ENCODE results near the gene OR5B21. TPM values are rescaled to one million over a fixed set of nuclear protein-coding genes. Genes with fewer than 3 reads are reported as not detected.

The OR5B21 gene
- total RNA-seq, 2 donors from 2014 or later: 0.35 TPM; not detected in 1

- no peak overlapping the region for H3K27ac Mint-ChIP-seq
- no peaks in the 10 kb centered on the region for H3K4me1 Mint-ChIP-seq (ENCODE audit: low read depth)
- ATAC-seq (replicated peaks in 1 of 2) (no peak), DNase-seq (no peak)
- H3K36me3 Mint-ChIP-seq (ENCODE audit: insufficient read depth in 2 of 2): peaks cover 6 to 19% of the 10 kb centered on the region in 2 donors
- H3K4me3 Mint-ChIP-seq: no peak overlapping the region
- H3K27me3 Mint-ChIP-seq (ENCODE audit: low read depth): no peaks in the 10 kb centered on the region
- H3K9me3 Mint-ChIP-seq: peaks cover 12 to 19% of the 10 kb centered on the region in 2 donors
Measured at GRCh38 chr11:58471892-58472291, 36.0 kb downstream of the OR5B21 start.

GRCh38 chr11:58466293-58466692, 41.6 kb downstream of the OR5B21 start:
- Mint-ChIP-seq H3K4me3 (no peak overlapping the region), H3K36me3 (ENCODE audit: insufficient read depth in 2 of 2) (peaks cover 0 to 8% of the 10 kb centered on the region in 2 donors), H3K9me3 (peaks cover 2 to 7% of the 10 kb centered on the region in 2 donors), H3K4me1 (ENCODE audit: low read depth) (no peaks in the 10 kb centered on the region), H3K27me3 (ENCODE audit: low read depth) (no peaks in the 10 kb centered on the region), H3K27ac (no peak overlapping the region)
- ATAC-seq (replicated peaks in 1 of 2) (no peak), DNase-seq (no peak)

GRCh38 chr11:58465690-58466089, 42.2 kb downstream of the OR5B21 start:
- no peaks in the 10 kb centered on the region for H3K27me3 Mint-ChIP-seq (ENCODE audit: low read depth)
- no peak overlapping the region for H3K4me3 Mint-ChIP-seq
- no peak overlapping the region for H3K27ac Mint-ChIP-seq
- ATAC-seq (replicated peaks in 1 of 2) (no peak), DNase-seq (no peak)
- peaks cover 0 to 5% of the 10 kb centered on the region in 2 donors for H3K36me3 Mint-ChIP-seq (ENCODE audit: insufficient read depth in 2 of 2)
- peaks cover 2 to 4% of the 10 kb centered on the region in 2 donors for H3K9me3 Mint-ChIP-seq
- H3K4me1 Mint-ChIP-seq (ENCODE audit: low read depth): no peaks in the 10 kb centered on the region

Other genes with a start within 250 kb of the OR5B21 start
- gene OR10W1, start 239.8 kb downstream of the OR5B21 start, total RNA-seq: not detected
- gene OR5B17, start 149.0 kb downstream of the OR5B21 start, total RNA-seq: not detected
- not detected for gene OR5B3, start 101.2 kb downstream of the OR5B21 start, total RNA-seq
- not detected for gene OR5B2, start 80.0 kb downstream of the OR5B21 start, total RNA-seq
- under 1 TPM in 1 of 2 donors, not detected in 1; 0.24 TPM for gene OR5B12, start 65.9 kb downstream of the OR5B21 start, total RNA-seq
- gene LPXN, start 67.8 kb upstream of the OR5B21 start, total RNA-seq: 100 to 1,000 TPM; 113 to 121 TPM
- 10 to 100 TPM; 43.4 to 48.4 TPM for gene ZFP91, start 71.0 kb upstream of the OR5B21 start, total RNA-seq
- 1 to 10 TPM; 4.5 to 5.0 TPM for gene CNTF, start 114.6 kb upstream of the OR5B21 start, total RNA-seq
- not detected for gene GLYAT, start 223.8 kb upstream of the OR5B21 start, total RNA-seq